GM23338 (cell line): Measurements from ENCODE around the gene RAP1GAP.

Experiments
- CREB1 ChIP-seq: fragments of 250-450 bp; sonication (Bioruptor Pico); IDR thresholded peaks from 2 replicates; pipeline ENCODE4 v1.5.0; 2020; ENCODE audit warnings: low read depth, mild to moderate bottlenecking, moderate library complexity
- CTCF ChIP-seq, 2 experiments: fragments of 200-600 bp in 1 of 2; sonication (generic) in 1 of 2; conservative IDR thresholded peaks; 2 replicates each; pipeline versions ENCODE4 v1.5.1 to v1.6.1; 2016 to 2017; ENCODE audit warnings: antibody characterized with exemption in 2 of 2, low read depth in 2 of 2, mild to moderate bottlenecking in 2 of 2, moderate library complexity in 1 of 2
- ETS1 ChIP-seq: IDR thresholded peaks from 2 replicates; pipeline ENCODE4 v1.6.1; 2016; ENCODE audit warnings: antibody characterized with exemption
- EZH2 ChIP-seq: fragments of 200-600 bp; sonication (generic); IDR thresholded peaks from one replicate; pipeline ENCODE4 v1.8.0; 2017; ENCODE audit warnings: antibody characterized with exemption, mild to moderate bottlenecking, low read depth; ENCODE audit not compliant: unreplicated experiment
- EZH2phosphoT487 ChIP-seq: fragments of 200-600 bp; sonication (generic); IDR thresholded peaks from one replicate; pipeline ENCODE4 v1.8.1; 2018; ENCODE audit warnings: antibody characterized with exemption; ENCODE audit not compliant: unreplicated experiment
- JUNB ChIP-seq: IDR thresholded peaks from one replicate; pipeline ENCODE4 v1.6.1; 2016; ENCODE audit warnings: antibody characterized with exemption; ENCODE audit not compliant: unreplicated experiment
- NANOG ChIP-seq: IDR thresholded peaks from 2 replicates; pipeline ENCODE4 v1.6.1; 2016; ENCODE audit warnings: antibody characterized with exemption, borderline replicate concordance
- POLR2AphosphoS5 ChIP-seq: IDR thresholded peaks from 2 replicates; pipeline ENCODE4 v1.6.1; 2016; ENCODE audit warnings: antibody characterized with exemption, low read depth
- REST ChIP-seq: IDR thresholded peaks from one replicate; pipeline ENCODE4 v1.6.1; 2018; ENCODE audit warnings: antibody characterized with exemption; ENCODE audit not compliant: unreplicated experiment
- STAT1 ChIP-seq: IDR thresholded peaks from one replicate; pipeline ENCODE4 v1.6.1; 2016; ENCODE audit warnings: antibody characterized with exemption; ENCODE audit not compliant: unreplicated experiment
- ZNF331 ChIP-seq: fragments of 250-450 bp; sonication (Bioruptor Pico); IDR thresholded peaks from 2 replicates; pipeline ENCODE4 v1.5.0; 2020; ENCODE audit warnings: low read depth, mild to moderate bottlenecking, moderate library complexity

- no peak for TF ChIP-seq CTCF (conservative IDR thresholded peaks at IDR 0.05; ENCODE audit: low read depth in 2 of 2)
- no peak for TF ChIP-seq POLR2AphosphoS5
- TF ChIP-seq REST, result no peak
- no peak for TF ChIP-seq EZH2phosphoT487
- no peak for TF ChIP-seq STAT1
- no peak for TF ChIP-seq JUNB
- no peak for TF ChIP-seq CREB1 (CRISPR knock-in tag)
- no peak for TF ChIP-seq EZH2
- TF ChIP-seq NANOG, result no peak
- no peak for TF ChIP-seq ZNF331 (CRISPR knock-in tag)
- no peak for TF ChIP-seq ETS1
These were observed 24.8 kb downstream of the RAP1GAP start for GRCh38 chr1:21644348-21644747.
